ENCODE data around the gene IGF2BP1. TPM values are rescaled to one million over a fixed set of nuclear protein-coding genes. Genes with fewer than 3 reads are reported as not detected.

Gene IGF2BP1
- total RNA-seq, 1 experiment from 2014 or later: 105 TPM

DNA sequence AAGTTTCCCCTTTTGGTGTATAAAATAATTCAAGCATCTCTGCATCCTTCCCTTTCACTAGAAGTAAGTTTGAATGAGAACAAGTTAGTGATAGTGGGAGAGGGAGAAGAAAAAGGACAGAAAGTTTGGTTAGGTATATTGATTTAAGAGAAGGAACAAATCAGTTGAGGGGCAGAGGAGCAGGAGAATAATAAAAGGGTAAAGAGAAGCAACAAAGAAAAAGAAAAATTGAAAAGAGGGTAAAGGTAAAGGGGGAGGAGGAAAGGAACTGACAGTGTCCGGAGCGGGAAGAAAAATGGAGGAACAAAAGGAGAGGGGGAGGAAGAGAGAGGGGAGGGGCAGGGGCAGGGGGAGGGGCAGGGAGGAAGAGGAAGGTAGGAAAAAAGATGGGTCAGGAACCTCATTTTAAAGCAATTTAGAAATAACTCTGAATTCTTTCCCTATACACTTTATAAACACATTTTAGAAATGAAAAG is 6.3 kb upstream of the IGF2BP1 start:
- peak; percentile 72 for DNase-seq
- Histone ChIP-seq H3K4me3 (ENCODE audit: insufficient read depth, low read depth, low read length) (peak overlapping the region; percentile 6; the same call in 1 of the 2 replicates), H3K36me3 (replicated peaks; ENCODE audit: control insufficient read depth, insufficient read depth, low read length) (no peaks in the 10 kb centered on the region), H3K27me3 (ENCODE audit: control insufficient read depth, insufficient read depth, low read length) (no peaks in the 10 kb centered on the region)

DNA sequence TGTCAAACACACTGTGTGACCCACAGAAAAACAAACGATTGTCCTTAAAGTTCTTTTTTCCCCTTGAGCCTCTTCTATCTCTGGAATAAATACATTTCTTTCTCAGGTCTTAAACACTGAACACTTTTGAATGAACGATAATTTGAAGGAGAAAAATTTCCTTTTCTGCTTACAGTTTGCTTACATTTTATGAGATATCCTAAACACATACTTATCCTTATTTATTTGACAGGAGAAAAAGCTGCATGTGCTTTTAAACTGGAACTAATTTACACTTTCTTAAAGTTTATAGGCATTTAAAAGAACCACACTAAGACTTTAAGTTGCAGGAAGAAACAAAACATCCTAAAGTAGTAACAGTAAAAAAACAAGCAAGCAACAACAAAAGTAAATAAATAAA is 4.7 kb upstream of the IGF2BP1 start:
- H3K4me3 ChIP-seq (ENCODE audit: insufficient read depth, low read depth, low read length): no peak overlapping the region

GRCh38 chr17:48993305-48993704 is 3.9 kb upstream of the IGF2BP1 start:
- DNase-seq: no peak
- no peaks in the 10 kb centered on the region; the same call in 1 of the 2 replicates for H3K36me3 ChIP-seq (replicated peaks; ENCODE audit: control insufficient read depth, insufficient read depth, low read length)
- no peak overlapping the region for H3K4me3 ChIP-seq (ENCODE audit: insufficient read depth, low read depth, low read length)
- no peaks in the 10 kb centered on the region for H3K27me3 ChIP-seq (ENCODE audit: control insufficient read depth, insufficient read depth, low read length)

More for the DNA sequence above, 4.7 kb upstream of the IGF2BP1 start:
- Histone ChIP-seq H3K36me3 (replicated peaks; ENCODE audit: control insufficient read depth, insufficient read depth, low read length) (no peaks in the 10 kb centered on the region), H3K27me3 (ENCODE audit: control insufficient read depth, insufficient read depth, low read length) (no peaks in the 10 kb centered on the region)
- no peak for DNase-seq

GRCh38 chr17:48993951-48994350 is 3.2 kb upstream of the IGF2BP1 start:
- H3K27me3 ChIP-seq (ENCODE audit: control insufficient read depth, insufficient read depth, low read length): no peaks in the 10 kb centered on the region
- H3K36me3 ChIP-seq (replicated peaks; ENCODE audit: control insufficient read depth, insufficient read depth, low read length): no peaks in the 10 kb centered on the region; the same call in 1 of the 2 replicates
- no peak overlapping the region for H3K4me3 ChIP-seq (ENCODE audit: insufficient read depth, low read depth, low read length)
- no peak for DNase-seq

DNA sequence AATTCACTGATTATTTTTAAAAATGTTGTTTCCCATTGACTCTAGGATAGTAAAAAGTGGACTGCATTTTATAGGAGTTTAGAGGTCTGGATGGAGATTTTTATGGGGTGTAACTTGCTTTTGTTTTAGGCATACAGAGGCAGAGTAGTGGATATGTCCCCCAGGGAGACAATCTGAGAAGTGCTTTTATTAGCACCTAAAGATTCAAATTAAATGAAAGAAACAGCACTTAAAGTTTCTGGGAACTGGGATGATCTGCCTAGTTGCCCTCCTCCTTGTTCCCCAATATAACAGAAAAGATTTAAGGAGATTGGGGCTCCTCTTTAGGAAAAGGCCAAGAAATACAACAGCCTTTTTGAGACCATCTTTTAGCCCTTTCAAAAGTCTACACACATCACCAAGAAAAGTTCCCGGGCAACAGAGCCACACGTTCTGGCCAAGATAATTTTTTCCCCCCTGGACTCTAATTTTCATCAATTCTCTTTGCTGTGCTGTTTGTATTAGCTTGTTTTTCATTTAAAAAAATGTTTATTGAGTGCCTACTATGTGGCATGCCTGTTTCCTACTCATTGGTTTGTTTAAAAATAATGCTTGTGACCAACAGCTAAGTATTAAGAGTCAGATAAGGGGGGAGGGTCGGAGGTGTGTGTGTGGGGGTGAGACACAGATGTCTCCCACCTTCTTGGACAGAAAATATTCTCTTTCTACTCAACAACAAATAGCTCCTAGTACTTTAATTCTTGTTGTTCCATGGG is 2.5 kb upstream of the IGF2BP1 start:
- H3K4me3 ChIP-seq (ENCODE audit: insufficient read depth, low read depth, low read length): peak overlapping the region; percentile 99
- no peaks in the 10 kb centered on the region; the same call in 1 of the 2 replicates for H3K36me3 ChIP-seq (replicated peaks; ENCODE audit: control insufficient read depth, insufficient read depth, low read length)
- no peaks in the 10 kb centered on the region for H3K27me3 ChIP-seq (ENCODE audit: control insufficient read depth, insufficient read depth, low read length)
- DNase-seq: no peak

DNA sequence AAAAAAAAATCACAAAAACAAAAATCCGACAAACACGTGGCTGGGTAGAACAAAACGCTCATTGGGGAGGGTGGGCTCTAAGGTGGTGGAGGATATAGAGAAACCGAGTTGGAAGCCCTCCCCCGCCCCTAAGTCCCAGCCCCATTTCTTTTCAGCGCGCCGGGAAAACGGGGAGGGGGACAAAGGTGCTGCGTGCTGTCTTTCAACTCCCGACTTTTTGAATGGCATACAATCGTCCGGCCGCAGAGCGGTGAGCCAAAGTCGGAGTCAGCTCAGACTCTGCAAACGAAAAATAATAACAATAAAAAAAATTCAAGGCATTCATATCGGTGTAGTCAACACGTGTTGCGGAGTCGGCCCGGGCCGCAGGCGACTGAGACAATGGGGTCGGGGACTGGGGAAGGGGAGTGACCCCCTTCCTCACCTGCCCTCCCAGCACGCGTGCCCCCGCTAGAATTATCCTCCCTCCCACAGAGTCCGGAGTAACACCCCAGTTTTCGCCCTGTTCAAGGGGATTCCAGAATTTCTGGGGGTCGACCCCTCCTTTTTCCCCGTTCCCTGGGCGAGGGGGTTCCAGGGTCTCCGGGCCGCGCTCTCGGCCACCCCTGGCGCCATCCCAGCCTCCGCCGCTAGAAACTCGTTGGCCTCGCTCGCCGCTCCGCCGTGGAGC is 1.7 kb upstream of the IGF2BP1 start:
- Histone ChIP-seq H3K4me3 (ENCODE audit: insufficient read depth, low read depth, low read length) (peak overlapping the region; percentile 99), H3K36me3 (replicated peaks; ENCODE audit: control insufficient read depth, insufficient read depth, low read length) (no peaks in the 10 kb centered on the region; the same call in 1 of the 2 replicates), H3K27me3 (ENCODE audit: control insufficient read depth, insufficient read depth, low read length) (no peaks in the 10 kb centered on the region)
- DNase-seq: peak; percentile 74

- Histone ChIP-seq H3K36me3 (replicated peaks; ENCODE audit: control insufficient read depth, insufficient read depth, low read length) (no peaks in the 10 kb centered on the region; the same call in 1 of the 2 replicates), H3K4me3 (ENCODE audit: insufficient read depth, low read depth, low read length) (peak overlapping the region; percentile 99), H3K27me3 (ENCODE audit: control insufficient read depth, insufficient read depth, low read length) (no peaks in the 10 kb centered on the region)
- DNase-seq: peak; percentile 98
Observed at GRCh38 chr17:48995974-48996721, 1.0 kb upstream of the IGF2BP1 start.

DNA sequence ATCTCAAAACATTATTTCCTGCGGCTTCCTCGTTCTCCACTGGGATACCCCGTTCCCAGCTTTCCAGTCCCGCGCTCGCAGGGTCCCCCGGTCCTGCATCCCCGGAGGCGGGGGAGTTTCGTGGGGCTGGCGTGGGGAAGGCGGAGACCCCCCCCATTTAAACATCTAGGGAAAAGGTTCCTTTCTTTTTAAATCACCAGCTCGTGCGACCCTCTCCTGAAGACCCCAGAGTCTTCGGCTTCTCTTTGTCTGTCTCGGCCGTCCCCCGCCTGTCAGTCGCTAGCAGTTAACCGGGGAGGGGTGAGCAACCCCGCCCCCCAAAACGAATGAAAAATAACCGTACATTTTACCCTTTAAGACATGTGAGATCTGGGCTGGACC is 473 bp upstream of the IGF2BP1 start:
- peak overlapping the region; percentile 99 for H3K4me3 ChIP-seq (ENCODE audit: insufficient read depth, low read depth, low read length)
- H3K36me3 ChIP-seq (replicated peaks; ENCODE audit: control insufficient read depth, insufficient read depth, low read length): no peaks in the 10 kb centered on the region; the same call in 1 of the 2 replicates
- DNase-seq: no peak
- no peaks in the 10 kb centered on the region for H3K27me3 ChIP-seq (ENCODE audit: control insufficient read depth, insufficient read depth, low read length)

DNA sequence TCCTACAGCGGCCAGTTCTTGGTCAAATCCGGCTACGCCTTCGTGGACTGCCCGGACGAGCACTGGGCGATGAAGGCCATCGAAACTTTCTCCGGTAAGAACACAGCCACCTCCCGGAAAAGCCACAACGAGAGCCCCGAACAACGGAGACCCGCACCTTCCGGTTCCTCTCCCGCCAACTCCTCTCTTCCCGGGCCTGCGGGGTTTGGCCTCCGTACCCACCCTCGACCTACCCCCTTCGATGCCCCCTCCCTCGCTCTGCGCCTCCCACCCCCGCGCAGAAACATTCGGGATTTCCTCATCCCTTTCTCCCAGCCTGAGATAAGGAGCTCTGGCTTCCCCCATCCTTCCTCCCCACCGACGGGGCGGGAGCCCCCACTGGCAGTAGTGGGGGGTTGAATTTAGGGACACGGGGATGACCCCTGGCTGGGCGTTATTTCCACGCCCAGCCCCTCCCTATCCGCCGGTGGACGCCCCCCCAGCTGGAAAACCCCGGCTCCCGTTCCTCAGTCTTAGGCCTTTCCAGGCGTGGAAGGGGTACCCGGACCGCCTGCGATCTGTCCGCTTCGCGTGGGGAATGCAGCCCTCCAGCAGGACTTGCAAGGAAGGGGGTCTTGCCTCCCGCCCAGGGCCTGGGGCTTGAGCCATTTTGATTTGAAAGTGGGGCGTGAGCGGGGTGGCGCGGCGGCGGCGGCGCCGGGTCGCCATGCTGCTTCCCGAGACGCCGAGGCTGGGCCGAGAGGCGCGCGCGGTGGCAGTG is 822 bp downstream of the IGF2BP1 start:
- Histone ChIP-seq H3K4me3 (ENCODE audit: insufficient read depth, low read depth, low read length) (peak overlapping the region; percentile 99), H3K36me3 (replicated peaks; ENCODE audit: control insufficient read depth, insufficient read depth, low read length) (no peaks in the 10 kb centered on the region; the same call in 1 of the 2 replicates), H3K27me3 (ENCODE audit: control insufficient read depth, insufficient read depth, low read length) (no peaks in the 10 kb centered on the region)
- DNase-seq: peak; percentile 65

- DNase-seq: no peak
- peak overlapping the region; percentile 99 for H3K4me3 ChIP-seq (ENCODE audit: insufficient read depth, low read depth, low read length)
Observed at GRCh38 chr17:48998587-48999440, 1.6 kb downstream of the IGF2BP1 start.

DNA sequence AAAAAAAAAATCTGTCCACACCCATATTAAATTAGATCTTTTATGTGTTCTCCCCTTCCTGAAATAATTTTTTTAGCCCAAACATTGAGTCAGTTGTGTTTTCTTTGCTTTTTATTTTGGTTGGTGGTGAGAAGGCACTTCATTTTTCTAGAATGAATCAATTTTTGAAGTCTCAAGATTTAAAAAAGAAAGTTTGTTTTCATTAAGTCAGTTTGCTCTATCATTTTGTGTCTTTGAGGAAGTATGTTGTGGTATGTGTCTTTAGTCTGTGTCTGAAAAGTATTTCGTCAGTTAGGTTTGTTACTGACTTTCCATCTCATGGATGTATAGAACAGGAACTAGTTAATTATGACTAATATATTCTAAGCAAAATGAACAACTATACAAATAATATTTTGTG is 3.8 kb downstream of the IGF2BP1 start:
- no peaks in the 10 kb centered on the region for H3K27me3 ChIP-seq (ENCODE audit: control insufficient read depth, insufficient read depth, low read length)
- no peak for DNase-seq
- peak overlapping the region; percentile 99; the same call in 1 of the 2 replicates for H3K4me3 ChIP-seq (ENCODE audit: insufficient read depth, low read depth, low read length)
- peaks cover 13% of the 10 kb centered on the region for H3K36me3 ChIP-seq (replicated peaks; ENCODE audit: control insufficient read depth, insufficient read depth, low read length)

More at GRCh38 chr17:48998587-48999440, 1.6 kb downstream of the IGF2BP1 start:
- H3K36me3 ChIP-seq (replicated peaks; ENCODE audit: control insufficient read depth, insufficient read depth, low read length): no peaks in the 10 kb centered on the region; the same call in 1 of the 2 replicates
- no peaks in the 10 kb centered on the region for H3K27me3 ChIP-seq (ENCODE audit: control insufficient read depth, insufficient read depth, low read length)

DNA sequence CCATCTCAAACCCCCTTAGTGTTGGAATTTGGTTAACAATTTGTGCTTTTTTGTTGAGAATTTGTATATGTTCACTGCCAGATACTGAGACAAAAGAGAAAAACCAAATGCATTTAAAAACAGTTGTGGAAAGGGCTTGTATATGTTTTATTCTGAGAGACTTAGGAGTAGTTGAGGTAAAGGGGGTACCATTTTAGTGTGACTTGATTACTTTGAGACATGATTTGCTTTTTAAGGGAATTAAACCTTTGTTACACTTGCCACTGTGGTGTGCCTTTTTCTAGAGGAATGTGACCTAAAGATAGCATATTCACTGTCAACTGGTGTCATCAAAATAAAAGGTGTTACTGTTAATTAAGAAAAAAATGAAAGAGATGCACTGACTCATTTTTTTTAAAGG is 4.5 kb downstream of the IGF2BP1 start:
- Histone ChIP-seq H3K36me3 (replicated peaks; ENCODE audit: control insufficient read depth, insufficient read depth, low read length) (peaks cover 15% of the 10 kb centered on the region), H3K4me3 (ENCODE audit: insufficient read depth, low read depth, low read length) (peak overlapping the region; percentile 20; the same call in 1 of the 2 replicates), H3K27me3 (ENCODE audit: control insufficient read depth, insufficient read depth, low read length) (no peaks in the 10 kb centered on the region)
- DNase-seq: no peak

DNA sequence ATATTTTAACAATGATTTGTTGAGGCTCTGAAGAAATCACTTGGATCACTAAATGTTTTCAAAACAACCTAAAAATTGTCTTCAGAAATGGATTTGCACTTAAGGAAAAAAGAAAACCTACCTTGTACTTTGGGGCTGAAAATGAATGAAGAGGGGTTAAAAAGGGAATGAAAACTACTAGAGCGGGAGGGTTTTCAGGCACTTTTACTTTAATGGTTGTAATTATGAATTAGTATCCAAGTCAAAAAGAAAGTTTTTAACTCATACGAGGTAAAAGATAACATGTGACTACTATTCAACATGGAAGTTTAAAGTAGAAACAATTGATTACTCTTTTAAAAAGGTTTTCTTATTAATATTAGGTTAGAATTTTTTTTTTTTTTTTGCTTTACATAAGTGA is 5.1 kb downstream of the IGF2BP1 start:
- no peak overlapping the region for H3K4me3 ChIP-seq (ENCODE audit: insufficient read depth, low read depth, low read length)
- no peak for DNase-seq
- no peaks in the 10 kb centered on the region for H3K27me3 ChIP-seq (ENCODE audit: control insufficient read depth, insufficient read depth, low read length)
- H3K36me3 ChIP-seq (replicated peaks; ENCODE audit: control insufficient read depth, insufficient read depth, low read length): peaks cover 17% of the 10 kb centered on the region
